ENCODE measurements around the gene ANKRD33B. TPM values are rescaled to one million over a fixed set of nuclear protein-coding genes. Genes with fewer than 3 reads are reported as not detected.

The ANKRD33B gene
- total RNA-seq, 1 experiment from 2014 or later: 14.9 TPM

DNA sequence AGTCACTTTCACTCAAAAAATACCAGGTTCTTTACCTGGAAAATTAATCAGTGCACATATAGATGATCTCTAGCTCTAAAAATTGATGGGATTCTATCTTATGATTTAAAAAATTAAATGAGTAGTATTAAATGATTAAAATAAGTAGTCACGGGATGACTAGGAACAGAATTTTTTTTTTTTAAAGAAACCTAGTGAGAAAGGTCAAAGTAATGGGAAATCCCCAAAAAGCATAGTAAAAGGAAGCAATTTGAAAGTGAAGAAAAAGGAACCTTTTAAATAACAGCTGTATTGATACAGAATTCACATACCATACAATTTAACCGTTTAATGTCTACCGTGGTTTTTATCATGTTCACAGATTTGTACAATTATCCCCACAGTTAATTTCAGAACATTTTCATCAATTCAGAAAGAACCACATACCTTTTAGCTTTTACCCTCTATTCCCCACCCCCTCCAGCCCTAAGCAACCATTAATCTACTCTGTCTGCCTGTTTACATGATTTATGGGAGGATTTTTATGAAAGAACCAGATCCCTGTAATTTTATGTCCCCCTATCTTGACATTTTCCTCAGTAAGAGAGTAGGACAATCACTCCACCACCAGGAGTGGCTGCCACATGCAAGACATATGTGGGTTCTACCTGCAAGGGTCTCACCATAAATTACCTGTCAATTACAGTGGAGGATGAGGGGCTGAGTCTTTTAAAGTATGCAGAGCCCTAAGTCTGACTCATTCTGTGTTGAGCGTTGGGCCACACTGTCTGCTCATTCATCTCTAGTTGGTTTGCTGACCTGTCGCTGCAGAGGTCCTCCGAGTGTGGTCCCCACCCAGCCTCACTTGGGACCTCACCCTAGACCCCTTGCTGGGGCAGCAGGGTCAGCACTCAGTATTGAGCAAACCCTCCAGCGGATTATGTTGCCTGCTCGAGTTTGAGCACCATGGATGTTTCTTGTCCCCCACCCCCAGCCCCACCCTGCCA, 16.0 kb downstream of the ANKRD33B start:
- Histone ChIP-seq H3K27ac (ENCODE audit: low read length) (no peak overlapping the region), H2AFZ (ENCODE audit: low read length) (no peak overlapping the region), H3K36me3 (ENCODE audit: low read depth, low read length) (no peaks in the 10 kb centered on the region), H3F3A (ENCODE audit: low read length, unreplicated experiment) (no peaks in the 10 kb centered on the region), H3K79me2 (ENCODE audit: low read length) (peaks cover 17% of the 10 kb centered on the region), H3K9me2 (replicated peaks; ENCODE audit: low read length) (no peaks in the 10 kb centered on the region), H3K9me3 (ENCODE audit: low read length) (no peaks in the 10 kb centered on the region), H3K9ac (ENCODE audit: low read length) (no peak overlapping the region), H4K20me1 (ENCODE audit: low read length) (0 out of 2 replicates have a peak, but pooled peaks cover 6% of the 10 kb centered on the region), H3K4me1 (ENCODE audit: insufficient read depth, low read length) (peaks cover 17% of the 10 kb centered on the region), H3K4me2 (ENCODE audit: low read length) (no peak overlapping the region), H3K27me3 (ENCODE audit: low read length) (no peaks in the 10 kb centered on the region), H3K4me3 (ENCODE audit: low read length) (no peak overlapping the region)
- TF ChIP-seq EZH2phosphoT487 (IDR thresholded peaks at IDR 0.05; ENCODE audit: borderline replicate concordance, low read length) (no peak), EZH2 (IDR thresholded peaks at IDR 0.05; ENCODE audit: low read length, unreplicated experiment) (no peak)
- TF ChIP-seq, protein P1, sequence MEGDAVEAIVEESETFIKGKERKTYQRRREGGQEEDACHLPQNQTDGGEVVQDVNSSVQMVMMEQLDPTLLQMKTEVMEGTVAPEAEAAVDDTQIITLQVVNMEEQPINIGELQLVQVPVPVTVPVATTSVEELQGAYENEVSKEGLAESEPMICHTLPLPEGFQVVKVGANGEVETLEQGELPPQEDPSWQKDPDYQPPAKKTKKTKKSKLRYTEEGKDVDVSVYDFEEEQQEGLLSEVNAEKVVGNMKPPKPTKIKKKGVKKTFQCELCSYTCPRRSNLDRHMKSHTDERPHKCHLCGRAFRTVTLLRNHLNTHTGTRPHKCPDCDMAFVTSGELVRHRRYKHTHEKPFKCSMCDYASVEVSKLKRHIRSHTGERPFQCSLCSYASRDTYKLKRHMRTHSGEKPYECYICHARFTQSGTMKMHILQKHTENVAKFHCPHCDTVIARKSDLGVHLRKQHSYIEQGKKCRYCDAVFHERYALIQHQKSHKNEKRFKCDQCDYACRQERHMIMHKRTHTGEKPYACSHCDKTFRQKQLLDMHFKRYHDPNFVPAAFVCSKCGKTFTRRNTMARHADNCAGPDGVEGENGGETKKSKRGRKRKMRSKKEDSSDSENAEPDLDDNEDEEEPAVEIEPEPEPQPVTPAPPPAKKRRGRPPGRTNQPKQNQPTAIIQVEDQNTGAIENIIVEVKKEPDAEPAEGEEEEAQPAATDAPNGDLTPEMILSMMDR (conservative IDR thresholded peaks at IDR 0.05; ENCODE audit: low read depth, low read length): no peak
- POLR2A ChIA-PET (ENCODE audit: unreplicated experiment): no interaction called here
- no peak for DNase-seq
- CTCF ChIA-PET: no interaction called here
- BruUV-seq (replicated peaks): no TSS peak
- ATAC-seq: no peak
- intact Hi-C loops (cut with micrococcal nuclease): no loop called here

DNA sequence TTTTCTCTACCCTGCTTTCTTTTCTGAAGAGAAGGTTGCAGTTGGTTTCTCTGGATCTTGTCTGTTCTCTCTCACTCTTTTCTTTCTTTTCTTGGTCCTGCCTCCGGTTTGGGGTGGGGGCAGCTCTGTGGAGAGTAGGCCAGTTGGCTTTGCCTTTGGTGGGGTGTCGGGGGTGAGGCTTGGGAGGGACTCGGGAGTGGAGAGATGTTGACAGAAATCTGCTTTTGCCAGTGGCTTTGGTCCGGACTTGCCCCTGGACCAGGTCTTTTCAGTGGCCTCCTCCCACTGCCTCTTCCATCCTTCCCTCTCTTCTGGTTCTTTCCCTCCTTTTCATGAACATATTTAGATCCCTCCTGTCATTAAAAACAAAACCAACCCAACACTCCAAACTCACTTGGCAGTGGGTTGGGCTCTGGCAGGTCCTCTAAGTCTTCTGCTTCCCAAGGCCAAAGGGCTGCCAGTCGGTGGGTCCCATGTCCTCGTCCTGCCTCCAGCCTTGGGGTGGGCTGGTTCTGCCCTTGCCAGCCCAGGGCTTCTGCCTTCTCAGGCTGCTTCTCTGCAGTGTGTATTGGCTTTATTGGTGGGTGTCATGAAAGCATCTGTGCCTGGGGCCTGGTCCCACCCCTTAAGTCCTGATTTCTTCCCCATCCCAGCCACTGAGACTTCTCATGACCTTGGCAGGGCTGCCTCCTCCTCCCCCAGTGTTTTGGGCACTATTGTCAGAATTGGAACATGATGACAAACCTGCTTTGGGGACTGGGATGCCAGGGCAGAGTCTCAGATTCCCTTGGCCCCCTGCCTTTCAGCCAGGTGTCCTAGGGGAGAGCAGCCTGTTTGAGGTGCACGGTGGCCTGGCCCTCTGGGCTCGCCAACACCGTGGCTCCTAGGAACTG, 16.9 kb downstream of the ANKRD33B start:
- ATAC-seq: no peak
- Histone ChIP-seq H3K79me2 (ENCODE audit: low read length) (peaks cover 24% of the 10 kb centered on the region), H3K27ac (ENCODE audit: low read length) (peak overlapping the region; percentile 40), H3K27me3 (ENCODE audit: low read length) (no peaks in the 10 kb centered on the region), H3K9me3 (ENCODE audit: low read length) (no peaks in the 10 kb centered on the region), H3K4me3 (ENCODE audit: low read length) (no peak overlapping the region), H3K36me3 (ENCODE audit: low read depth, low read length) (no peaks in the 10 kb centered on the region), H2AFZ (ENCODE audit: low read length) (no peak overlapping the region), H3K9ac (ENCODE audit: low read length) (no peak overlapping the region), H4K20me1 (ENCODE audit: low read length) (0 out of 2 replicates have a peak, but pooled peaks cover 2% of the 10 kb centered on the region), H3F3A (ENCODE audit: low read length, unreplicated experiment) (no peaks in the 10 kb centered on the region), H3K4me1 (ENCODE audit: insufficient read depth, low read length) (peaks cover 17% of the 10 kb centered on the region), H3K4me2 (ENCODE audit: low read length) (peak overlapping the region; percentile 14), H3K9me2 (replicated peaks; ENCODE audit: low read length) (no peaks in the 10 kb centered on the region)
- no TSS peak for BruUV-seq (replicated peaks)
- intact Hi-C loops (cut with micrococcal nuclease): no loop called here
- DNase-seq: no peak
- CTCF ChIA-PET: no interaction called here
- TF ChIP-seq EZH2phosphoT487 (IDR thresholded peaks at IDR 0.05; ENCODE audit: borderline replicate concordance, low read length) (no peak), EZH2 (IDR thresholded peaks at IDR 0.05; ENCODE audit: low read length, unreplicated experiment) (no peak)
- TF ChIP-seq, protein P1 (conservative IDR thresholded peaks at IDR 0.05; ENCODE audit: low read depth, low read length): no peak
- POLR2A ChIA-PET (ENCODE audit: unreplicated experiment): interaction anchor here (0.5 kb wide), 1 partner anchor 13 kb away, joined by 3 read pairs; no protein-coding TSS in a partner anchor

Measured in PC-3 (cell line).